ENCODE results near the gene NBAS.
"Not testable (repeated sequence)": the region's sequence is repeated elsewhere in the genome, so short reads cannot be mapped to it uniquely, and the experiment has no call there.

NBAS gene

DNA sequence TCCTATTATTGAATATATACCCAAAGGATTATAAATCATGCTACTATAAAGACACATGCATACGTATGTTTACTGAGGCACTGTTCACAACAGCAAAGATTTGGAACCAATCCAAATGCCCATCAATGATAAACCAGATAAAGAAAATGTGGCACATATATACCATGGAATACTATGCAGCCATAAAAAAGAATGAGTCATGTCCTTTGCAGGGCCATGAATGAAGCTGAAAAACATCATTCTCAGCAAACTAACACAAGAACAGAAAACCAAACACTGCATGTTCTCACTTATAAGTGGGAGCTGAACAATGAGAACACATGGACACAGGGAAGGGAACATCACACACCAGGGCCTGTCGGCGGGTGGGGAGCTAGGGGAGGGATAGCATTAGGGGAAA lies 310.2 kb downstream of the NBAS start:
- not testable (repeated sequence) for DNase-seq

DNA sequence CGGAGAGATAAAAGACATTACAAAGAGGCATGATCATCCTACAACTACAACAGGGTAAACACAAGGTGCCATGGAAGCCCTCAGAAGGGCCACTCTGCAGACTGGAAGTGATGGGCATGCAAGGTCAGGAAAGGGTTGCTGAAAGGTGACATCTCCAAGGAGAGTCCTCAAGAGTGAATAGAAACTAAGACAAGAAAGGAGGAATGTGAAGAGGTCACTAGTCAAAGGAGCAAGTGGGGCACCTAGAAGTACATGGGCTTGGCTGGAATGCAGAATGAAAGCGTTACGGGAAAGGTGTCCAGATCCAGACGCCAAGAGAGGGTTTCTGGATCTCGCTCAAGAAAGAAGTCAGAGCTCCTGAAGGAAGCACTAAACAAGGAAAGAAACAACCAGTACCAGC lies 314.3 kb downstream of the NBAS start:
- no peak for DNase-seq

DNA sequence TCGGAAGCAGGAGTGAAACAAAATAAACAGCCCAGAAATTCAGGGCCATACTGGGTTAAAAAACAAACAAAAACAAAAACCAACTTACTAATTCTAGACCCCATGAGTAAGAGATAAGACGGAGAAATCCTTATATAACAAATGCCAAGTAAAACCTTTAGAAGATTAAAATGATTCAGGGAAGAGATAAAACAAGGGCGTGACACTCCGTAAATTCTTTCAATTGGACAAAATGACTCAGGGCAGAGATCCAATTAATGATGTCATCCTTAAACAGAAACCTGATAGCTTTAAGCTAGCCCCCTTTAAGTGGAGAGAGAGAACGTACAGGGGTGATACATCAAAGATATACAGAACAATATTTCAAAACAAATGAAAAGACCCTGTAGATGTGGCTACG lies 317.4 kb downstream of the NBAS start:
- no peak for DNase-seq

DNA sequence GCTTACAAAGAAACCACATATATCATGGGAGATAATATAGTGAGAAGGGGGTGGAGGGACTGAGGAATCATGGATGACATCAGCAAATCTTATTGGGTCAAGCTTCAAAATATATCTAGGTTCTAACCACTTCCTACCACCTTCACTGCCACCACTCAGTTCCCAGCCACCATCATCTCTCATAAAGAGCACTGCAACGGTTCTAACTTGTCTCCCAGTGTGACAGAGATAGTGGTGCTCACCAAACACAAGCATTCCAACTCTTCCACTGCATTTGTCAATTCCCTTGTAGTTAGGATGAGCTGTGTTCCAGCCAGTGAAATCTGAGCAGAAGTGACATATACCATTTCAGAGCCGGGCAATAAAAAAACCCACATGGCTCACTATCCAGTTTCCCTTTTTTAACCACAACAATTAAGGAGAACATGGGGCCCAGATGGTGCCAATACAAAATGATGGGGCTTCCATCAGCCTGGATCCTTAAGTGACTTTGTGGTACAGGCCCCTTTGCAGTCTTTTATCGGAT lies 318.1 kb downstream of the NBAS start:
- DNase-seq, result no peak

DNA sequence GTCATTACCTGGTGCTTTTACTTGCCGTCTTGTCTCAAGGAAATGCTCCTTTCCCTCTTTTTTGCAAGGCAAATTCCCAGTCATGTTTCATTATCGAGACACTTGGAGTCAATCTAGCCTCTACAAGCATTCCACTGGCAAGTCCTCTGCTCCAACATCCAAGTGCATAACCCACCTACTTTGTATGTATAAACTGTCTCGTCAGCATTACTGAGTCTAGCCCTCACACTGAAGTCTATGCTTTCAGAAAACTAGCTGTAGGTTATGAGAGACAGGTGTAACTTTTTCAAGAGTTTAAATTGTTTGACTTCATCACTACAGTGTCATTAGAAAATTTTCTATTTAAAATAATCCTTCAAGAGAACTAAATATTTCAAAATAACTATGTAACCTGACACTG lies 319.2 kb downstream of the NBAS start:
- no peak for DNase-seq

DNA sequence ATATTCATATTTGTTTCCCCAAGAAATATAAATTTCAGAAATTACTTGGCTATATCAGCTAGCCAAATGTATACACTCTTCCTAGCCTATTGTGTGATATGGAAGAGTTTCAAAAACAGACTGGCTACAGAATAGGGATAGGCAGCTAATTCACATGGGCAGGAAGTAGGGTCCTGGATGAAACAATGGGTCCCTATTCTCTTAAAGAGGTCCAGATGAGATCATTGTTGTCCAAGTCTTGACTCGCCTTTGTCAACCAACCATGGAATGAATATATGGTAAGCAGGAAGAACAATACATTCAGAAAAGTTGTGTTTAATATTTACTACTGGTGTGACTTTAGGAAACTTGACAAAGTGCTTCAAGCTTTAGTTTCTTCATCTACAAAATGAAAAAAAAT lies 319.9 kb downstream of the NBAS start:
- DNase-seq, result no peak

DNA sequence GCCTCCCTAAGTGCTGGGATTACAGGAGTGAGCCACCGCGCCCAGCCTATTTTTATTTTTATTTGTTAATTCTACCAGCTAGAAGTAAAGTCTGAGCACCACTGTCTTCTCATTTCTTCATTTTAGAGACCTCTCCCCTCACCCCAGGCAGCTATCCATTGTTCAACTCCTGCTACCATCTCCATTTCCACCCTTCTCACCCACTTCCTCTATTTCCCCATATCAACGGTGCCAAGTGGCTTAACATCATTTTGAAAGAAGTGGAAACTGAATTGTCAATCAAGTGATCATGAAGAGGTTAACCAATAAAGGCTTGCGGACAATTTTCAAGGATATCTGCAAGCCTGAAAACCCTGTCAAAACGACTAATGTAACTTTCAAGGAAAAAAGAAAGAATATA lies 323.1 kb downstream of the NBAS start:
- no peak for DNase-seq

DNA sequence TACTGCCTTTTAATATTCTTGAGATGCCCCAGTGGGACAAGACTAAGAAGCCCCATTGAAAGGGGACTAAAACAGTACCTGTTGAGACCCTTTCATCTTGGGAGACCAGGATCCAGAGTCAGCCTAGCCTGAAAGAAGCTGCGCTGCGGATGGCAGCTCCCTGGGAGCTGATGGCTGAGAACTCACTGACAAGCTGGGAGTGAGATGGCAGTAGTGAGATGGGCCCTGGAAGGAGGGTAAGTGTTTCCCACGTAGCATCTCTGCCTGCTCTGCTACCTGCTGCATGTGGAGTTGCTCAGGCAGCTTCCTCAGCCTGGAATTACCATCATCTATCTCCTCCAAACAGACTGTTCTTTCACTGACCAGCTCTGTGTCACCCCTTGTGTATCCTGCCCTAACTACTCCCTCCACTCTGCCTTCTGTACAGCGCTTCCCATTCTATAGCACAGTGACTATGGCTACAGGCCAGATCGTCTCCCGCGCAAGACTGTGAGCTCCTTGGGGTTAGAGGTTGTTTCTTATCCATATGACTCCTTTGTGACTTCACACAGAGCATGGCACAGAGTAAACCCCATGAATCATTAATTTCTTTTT lies 330.4 kb downstream of the NBAS start:
- DNase-seq, result no peak

DNA sequence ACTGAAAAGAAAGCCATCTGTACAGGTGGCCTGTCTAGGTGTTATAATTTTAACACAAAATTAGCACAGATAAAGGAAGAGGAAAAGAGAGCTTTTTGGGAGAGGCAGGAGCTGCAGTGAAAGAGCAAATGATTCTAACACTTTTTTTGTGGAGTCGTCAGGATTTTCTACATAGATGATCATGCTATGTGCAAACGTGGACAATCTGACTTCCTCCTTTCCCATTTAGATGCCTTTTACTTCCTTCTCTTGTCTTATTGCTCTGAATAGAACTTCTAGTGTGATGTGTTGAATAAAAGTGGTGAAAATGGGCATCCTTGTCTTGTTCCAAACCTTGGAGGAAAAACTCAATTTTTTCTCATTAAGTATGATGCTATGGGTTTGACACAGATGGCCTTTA lies 334.5 kb downstream of the NBAS start:
- no peak for DNase-seq

DNA sequence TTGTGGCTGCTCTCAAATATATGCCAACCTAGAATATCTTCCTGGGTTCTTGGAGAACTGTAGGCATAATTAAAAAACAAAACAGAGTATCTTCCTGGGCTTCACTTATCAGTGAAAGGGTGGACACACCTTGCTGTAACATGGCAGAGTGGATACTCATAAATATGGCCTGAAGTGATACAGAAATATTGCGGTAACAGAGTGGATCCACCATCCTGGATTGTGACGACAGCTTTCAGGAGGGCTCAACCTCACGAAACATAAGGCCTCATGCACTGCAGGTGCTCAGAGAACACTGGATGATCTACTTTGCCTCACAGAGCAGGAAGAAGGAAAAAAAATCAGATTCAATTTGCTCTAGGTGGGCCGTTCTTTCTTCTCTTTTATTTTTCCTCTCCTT lies 336.0 kb downstream of the NBAS start:
- no peak for DNase-seq

DNA sequence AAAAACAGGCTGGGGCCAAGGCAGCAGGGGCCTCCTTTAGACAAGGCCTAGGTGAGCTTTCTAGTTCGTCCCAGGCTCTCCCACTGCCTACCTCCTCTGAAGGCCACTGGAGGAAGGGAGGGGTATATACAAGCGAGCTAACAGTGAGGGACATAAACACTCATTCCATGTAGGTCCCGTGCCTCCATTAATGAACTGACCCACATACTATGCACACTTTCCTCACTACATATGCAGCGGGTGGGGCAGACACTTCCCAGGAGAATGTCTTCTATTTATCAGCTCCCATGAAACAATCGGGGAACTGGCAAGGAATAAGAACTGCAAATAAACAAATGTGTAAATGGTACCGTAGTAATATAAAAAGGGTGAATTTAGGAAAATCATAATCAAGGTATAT lies 336.5 kb downstream of the NBAS start:
- DNase-seq, result no peak

DNA sequence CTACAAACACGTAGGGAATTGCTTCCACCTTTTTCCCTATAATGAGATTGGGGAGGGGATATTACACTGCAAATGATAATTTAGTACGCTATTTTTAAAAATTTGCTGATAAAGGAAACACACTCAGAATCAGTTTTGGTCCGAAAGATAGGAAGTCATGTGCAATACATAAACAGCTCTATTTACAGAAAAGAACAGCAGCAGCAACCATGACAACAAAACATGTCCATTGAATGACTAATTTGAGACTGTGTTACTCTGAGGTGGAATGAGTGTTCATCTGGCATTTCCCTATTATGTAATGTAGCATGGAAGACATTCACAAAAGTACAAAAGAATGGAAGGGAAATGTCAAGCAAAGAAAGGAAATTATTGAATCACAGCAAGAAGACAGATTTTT lies 337.2 kb downstream of the NBAS start:
- no peak for DNase-seq

DNA sequence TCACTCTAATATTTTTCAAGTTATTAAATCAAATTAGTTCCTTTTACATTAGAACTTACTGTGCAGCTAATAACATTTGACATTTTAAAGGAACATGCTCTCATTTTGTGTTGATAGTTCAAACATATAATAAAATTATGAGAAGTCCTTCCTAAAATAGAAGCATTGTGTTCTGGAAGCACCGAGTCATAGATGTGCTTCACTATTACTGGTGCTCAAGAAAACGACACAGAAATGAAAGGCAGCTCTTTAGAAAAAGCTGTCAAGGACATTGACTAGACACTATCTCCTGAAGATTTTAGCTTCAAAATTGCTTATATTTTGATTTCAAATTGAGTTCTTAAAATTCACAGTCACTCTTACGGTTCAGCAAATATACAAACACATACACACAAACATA lies 338.3 kb downstream of the NBAS start:
- DNase-seq, result no peak

DNA sequence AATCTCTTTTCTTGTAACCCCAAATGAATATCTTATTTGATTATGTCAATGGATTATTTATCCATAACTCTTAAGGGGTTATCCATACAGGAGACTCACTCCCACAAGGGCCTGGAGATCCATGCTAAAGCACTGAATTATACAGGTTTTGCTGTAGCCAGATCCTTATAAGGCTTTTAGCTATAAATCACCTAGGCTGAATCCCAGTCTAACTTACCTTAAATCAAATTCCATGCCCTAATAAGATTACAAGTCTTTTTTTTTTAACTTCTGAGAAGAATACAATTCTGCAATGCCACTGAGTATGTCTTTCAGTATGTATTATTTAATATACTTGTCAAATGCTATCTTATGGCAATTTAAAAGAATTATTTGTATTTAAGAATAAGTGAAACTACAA lies 340.5 kb downstream of the NBAS start:
- DNase-seq, result no peak

DNA sequence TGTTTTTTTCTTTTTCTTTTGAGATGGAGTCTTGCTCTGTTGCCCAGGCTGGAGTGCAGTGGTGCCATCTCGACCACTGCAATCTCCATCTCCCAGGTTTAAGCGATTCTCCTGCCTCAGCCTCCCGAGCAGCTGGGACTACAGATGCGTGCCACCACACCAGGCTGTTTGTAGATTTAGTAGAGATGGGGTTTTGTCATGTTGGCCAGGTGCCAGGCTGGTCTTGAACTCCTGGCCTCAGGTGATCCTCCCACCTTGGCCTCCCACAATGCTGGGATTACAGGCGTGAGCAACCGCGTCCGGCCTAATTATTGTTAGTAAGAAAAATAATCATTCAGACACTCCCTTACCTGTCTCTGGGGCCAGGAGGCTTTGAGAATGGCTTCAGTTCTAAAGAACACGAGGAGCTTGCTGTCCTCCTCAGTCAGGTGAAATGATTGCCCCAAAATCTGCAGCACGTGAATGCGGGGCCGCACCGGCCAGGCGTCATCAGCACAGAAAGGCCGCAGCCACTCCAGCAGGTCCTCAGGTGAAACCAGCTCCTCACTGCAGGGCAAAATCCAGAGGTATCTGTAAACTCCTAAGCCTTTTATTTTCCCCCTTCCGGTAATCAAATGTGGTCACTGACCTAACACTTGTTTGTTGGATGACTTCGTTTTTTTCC lies 342.6 kb downstream of the NBAS start:
- no peak for DNase-seq

DNA sequence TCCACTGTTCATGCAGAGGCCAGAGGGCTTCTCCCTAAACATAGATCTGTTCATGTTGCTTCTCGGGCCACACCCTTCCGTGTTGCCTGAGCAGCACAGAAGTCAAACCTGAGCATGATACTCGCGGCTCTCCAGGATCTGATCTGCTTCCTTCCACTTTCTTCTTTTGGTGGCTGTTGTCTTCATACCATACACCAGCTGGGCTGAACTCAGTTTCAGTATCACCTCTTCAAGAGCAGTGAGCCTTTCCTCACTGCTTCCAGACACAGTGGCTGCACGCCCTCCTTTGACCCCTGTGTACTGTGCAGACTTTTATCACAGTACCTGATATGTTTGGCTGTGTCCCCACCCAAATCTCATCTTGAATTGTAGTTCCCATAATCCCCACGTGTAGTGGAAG lies 348.9 kb downstream of the NBAS start:
- DNase-seq, result no peak

DNA sequence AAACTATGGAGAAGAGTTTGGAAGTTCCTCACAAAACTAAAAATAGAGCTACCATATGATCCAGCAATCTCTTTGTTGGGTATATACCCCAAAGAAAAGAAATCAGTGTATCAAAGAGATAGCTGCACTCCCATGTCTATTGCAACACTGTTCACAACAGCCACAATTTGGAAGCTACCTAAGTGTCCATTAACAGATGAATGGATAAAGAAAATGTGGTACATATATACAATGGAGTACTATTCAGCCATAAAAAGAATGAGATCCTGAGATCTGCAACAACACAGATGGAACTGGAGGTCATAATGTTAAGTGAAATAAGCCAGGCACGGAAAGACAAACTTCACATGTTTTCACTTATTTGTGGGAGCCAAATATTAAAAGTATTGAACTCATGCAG lies 350.6 kb downstream of the NBAS start:
- DNase-seq, result not testable (repeated sequence)

DNA sequence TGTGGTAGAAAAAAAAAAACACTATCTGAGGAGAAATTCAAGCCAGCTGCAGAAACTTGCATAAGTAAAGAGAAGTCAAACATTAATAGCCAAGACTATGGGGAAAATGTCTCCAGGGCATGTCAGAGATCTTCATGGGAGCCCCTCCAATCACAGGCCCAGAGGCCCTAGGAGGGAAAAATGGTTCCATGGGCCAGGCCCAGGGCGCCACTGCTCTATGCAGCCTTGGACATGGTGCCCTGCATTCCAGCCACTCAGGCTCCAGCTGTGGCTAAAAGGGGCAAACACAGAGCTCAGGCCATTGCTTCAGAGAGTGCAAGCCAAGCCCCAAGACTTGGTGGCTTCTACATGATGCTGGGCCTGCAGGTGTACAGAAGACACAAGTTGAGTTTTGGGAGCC lies 354.7 kb downstream of the NBAS start:
- no peak for DNase-seq

DNA sequence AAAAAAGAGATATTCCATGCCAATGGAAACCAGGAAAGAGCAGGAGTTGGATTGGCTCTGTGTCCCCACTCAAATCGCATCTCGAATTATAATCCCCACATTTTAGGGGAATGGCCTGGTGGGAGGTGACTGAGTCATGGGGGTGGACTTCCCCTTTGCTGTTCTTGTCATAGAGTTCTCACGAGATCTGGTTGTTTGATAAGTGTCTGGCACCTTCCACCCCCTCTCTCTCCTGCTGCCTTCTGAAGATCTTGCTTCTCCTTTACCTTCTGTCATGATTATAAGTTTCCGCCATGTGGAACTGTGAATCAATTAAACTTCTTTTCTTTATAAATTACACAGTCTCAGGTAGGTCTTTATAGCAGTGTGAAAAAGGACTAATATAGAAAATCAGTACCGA lies 355.6 kb downstream of the NBAS start:
- no peak for DNase-seq

DNA sequence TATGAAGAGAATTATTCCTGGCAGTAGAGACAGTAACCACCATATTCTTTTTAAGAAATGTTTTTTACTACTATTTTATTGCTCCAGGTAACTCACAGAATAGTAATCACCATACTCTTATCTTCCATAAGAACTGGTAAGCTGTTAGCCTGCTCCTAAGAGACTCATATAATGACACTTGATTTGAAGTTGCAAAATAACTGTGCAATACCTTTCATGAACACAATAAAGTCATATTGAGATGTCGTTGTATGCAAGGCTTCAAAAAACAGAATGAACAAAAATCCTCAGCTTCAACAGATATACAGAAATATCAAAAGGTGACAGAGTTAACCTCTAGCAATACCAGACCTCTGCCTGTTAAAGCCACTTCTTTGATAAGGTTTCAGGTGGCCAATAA lies 360.1 kb downstream of the NBAS start:
- no peak for DNase-seq

DNA sequence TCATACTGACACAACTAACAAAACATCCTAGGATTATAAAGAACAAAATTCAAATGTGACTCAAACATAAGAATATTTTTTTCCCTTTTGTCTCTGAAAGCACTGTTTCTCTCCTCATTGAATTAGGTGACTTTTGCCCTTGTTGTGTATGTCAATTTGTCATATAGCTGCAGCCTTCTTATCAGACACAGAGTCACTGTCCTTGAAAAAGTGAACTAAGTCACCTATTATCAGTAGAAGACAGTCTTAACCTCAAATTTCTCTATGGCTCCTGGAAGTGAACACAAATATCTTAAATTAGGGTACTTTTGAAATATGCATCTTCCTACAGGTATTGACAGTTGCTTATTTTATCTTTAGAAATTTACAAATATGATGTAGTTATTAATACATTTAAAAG lies 360.6 kb downstream of the NBAS start:
- no peak for DNase-seq

DNA sequence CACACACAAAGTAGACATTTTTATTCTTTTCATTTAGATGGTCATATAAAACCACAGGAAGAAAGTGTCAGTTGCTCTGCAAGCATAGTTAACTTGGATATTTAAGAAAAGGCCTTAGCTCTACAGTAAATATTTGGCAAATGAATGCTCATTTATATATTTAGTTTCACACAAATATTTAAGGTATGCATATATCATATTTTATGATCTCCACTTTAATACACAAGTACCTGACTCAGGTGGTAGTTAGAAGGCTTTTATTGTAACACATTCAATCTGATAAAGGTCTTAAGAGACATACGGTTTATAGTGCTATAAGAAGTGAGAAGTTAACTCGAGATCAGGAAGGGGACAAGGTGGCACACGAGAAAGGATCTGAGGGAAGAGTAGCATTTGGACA lies 363.1 kb downstream of the NBAS start:
- DNase-seq, result no peak

DNA sequence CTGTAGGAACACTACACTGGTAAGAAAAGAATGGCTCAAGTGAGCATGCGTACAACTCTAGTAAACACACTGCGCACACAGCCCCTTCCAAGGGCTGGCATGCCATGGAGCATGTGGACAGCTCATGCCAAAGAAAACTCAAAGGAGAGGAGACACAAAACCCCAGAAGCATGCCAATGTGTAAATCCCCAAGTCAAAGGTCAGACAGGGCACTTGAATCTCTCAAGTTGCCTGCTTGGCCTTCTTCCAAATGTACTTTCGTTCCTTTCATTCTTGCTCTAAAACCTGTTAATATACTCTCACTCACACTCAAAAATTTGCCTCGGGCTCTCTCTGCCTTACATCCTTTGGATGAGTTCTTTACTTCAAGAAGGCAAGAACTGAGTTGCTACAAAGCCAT lies 365.3 kb downstream of the NBAS start:
- DNase-seq, result no peak

DNA sequence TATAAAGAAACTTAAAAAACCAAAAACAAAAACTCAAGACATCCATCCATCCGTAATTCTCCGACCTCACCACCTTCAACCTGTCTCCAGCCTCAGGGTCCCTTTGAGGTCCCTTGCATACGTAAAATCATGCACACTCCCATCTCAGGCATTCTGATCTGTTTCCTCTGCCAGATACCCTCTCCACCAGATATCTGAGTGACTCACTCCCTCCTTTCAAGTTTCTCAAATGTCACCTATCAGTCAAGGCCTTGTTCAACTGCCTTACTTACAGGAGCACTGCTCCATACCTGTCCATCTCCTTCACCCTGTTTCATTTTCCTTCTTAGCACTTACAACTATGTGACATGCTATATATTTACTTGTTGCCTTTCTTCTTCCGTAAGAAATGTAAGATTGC lies 369.3 kb downstream of the NBAS start:
- no peak for DNase-seq

DNA sequence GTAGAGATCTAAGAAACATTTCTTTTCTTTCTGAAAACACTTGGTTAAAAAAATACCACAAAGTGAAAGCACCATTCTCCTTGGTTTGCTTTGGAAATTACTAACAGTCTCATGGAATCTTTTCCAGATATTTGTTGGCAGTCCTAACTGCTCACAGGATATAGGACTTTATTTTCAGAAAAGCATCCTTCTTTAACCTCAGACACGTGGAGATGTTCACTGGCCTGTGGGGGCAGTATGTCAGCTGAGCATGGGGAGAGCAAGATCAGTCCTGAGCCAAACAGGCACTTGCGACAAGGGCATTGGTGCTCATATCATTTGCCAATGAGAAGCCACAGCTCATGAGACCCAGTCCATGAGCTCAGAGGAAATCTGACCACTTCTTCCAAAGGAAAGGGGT lies 371.9 kb downstream of the NBAS start:
- no peak for DNase-seq

All from activated gamma-delta T cell treated with Interleukin-2 at 50 U/mL for 16 hours (primary cell).